ENCODE results near the gene GRIK2.

Gene GRIK2

GRCh38 chr6:101912311-101912710 is 518.8 kb downstream of the GRIK2 start:
- H3K4me3 ChIP-seq (ENCODE audit: low read depth in 1 of 5, low read length in 5 of 5) = no peak overlapping the region

DNA sequence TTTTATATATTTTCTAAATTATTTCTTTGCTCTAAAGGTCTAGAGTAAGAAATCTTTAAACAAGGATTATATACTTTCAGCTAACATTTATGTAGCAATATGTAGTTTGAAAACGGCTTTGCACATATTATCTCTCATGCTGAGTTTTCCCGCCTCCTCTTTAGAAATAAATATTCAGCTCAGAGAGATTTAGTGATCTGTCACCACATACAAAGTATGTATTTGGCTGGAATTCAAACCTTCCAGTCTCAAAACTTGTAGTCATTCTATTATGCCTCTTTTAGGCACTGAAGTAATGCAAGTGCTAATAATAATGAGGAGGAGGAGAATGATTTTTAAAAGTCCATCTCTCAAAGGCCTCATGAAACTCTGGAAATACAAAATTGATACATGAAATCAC is 525.0 kb downstream of the GRIK2 start:
- Histone ChIP-seq H3K36me3 (ENCODE audit: control insufficient read depth in 5 of 5, insufficient read depth in 5 of 5, low read length in 5 of 5) (no peaks in the 10 kb centered on the region), H3K27me3 (ENCODE audit: control insufficient read depth in 5 of 5, insufficient read depth in 4 of 5, low read length in 5 of 5) (no peaks in the 10 kb centered on the region), H3K27ac (ENCODE audit: low read depth, low read length) (no peak overlapping the region), H3K9me3 (ENCODE audit: control insufficient read depth in 5 of 5, low read length in 5 of 5) (no peaks in the 10 kb centered on the region), H3K9ac (ENCODE audit: low read length in 5 of 5) (no peak overlapping the region), H3K4me1 (ENCODE audit: control insufficient read depth in 5 of 5, insufficient read depth in 5 of 5, low read length in 5 of 5) (no peaks in the 10 kb centered on the region), H3K4me3 (ENCODE audit: low read depth in 1 of 5, low read length in 5 of 5) (no peak overlapping the region)

More at GRCh38 chr6:101912311-101912710, 518.8 kb downstream of the GRIK2 start:
- no peaks in the 10 kb centered on the region for H3K4me1 ChIP-seq (ENCODE audit: control insufficient read depth in 5 of 5, insufficient read depth in 5 of 5, low read length in 5 of 5)
- H3K9me3 ChIP-seq (ENCODE audit: control insufficient read depth in 5 of 5, low read length in 5 of 5) = no peaks in the 10 kb centered on the region
- H3K36me3 ChIP-seq (ENCODE audit: control insufficient read depth in 5 of 5, insufficient read depth in 5 of 5, low read length in 5 of 5) = no peaks in the 10 kb centered on the region
- H3K9ac ChIP-seq (ENCODE audit: low read length in 5 of 5) = no peak overlapping the region
- H3K27me3 ChIP-seq (ENCODE audit: control insufficient read depth in 5 of 5, insufficient read depth in 4 of 5, low read length in 5 of 5) = no peaks in the 10 kb centered on the region
- H3K27ac ChIP-seq (ENCODE audit: low read depth, low read length) = no peak overlapping the region

GRCh38 chr6:101921829-101922450 is 528.4 kb downstream of the GRIK2 start:
- no peaks in the 10 kb centered on the region for H3K27me3 ChIP-seq (ENCODE audit: control insufficient read depth in 5 of 5, insufficient read depth in 4 of 5, low read length in 5 of 5)
- no peak overlapping the region for H3K4me3 ChIP-seq (ENCODE audit: low read depth in 1 of 5, low read length in 5 of 5)
- no peaks in the 10 kb centered on the region for H3K9me3 ChIP-seq (ENCODE audit: control insufficient read depth in 5 of 5, low read length in 5 of 5)
- H3K36me3 ChIP-seq (ENCODE audit: control insufficient read depth in 5 of 5, insufficient read depth in 5 of 5, low read length in 5 of 5) = no peaks in the 10 kb centered on the region
- no peak overlapping the region for H3K27ac ChIP-seq (ENCODE audit: low read depth, low read length)
- H3K9ac ChIP-seq (ENCODE audit: low read length in 5 of 5) = no peak overlapping the region
- H3K4me1 ChIP-seq (ENCODE audit: control insufficient read depth in 5 of 5, insufficient read depth in 5 of 5, low read length in 5 of 5) = no peaks in the 10 kb centered on the region

DNA sequence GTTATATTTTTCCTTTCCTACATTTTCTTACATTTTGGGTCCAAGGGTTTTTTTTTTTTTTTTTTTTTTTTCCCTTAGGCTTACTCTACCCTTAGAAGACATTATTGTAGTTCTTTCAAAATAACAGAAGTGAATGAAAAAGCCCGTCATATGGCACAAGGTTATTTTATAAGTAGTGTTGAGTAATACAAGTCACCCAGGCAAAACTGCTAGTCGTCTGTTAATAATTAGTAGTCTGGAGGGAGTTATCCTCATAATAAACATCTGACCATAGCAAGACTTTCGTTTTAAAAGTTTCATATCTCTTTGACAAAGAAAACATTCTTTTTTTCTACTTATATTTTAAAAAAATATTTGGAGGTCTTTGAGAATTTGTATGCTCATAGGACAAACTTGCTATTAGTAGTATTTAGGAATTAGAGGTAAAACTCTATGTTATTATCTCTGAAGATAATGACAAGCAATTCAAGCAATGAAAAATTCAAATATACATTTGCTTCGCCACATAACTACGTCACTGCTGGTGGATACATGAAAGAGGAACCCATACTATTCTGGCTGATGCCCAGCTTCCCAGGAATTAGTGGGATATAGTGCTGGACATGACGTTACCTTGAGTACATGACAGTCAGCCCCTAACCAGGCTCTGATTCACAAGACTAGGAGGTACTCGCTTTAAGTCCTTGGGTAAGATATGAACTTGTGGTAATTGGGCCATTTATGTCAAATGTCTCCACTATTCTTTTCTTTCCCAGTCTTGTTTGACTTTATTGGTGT is 532.8 kb downstream of the GRIK2 start:
- no peaks in the 10 kb centered on the region for H3K27me3 ChIP-seq (ENCODE audit: control insufficient read depth in 5 of 5, insufficient read depth in 4 of 5, low read length in 5 of 5)
- H3K4me1 ChIP-seq (ENCODE audit: control insufficient read depth in 5 of 5, insufficient read depth in 5 of 5, low read length in 5 of 5) = no peaks in the 10 kb centered on the region
- no peak overlapping the region for H3K9ac ChIP-seq (ENCODE audit: low read length in 5 of 5)
- H3K9me3 ChIP-seq (ENCODE audit: control insufficient read depth in 5 of 5, low read length in 5 of 5) = no peaks in the 10 kb centered on the region
- H3K36me3 ChIP-seq (ENCODE audit: control insufficient read depth in 5 of 5, insufficient read depth in 5 of 5, low read length in 5 of 5) = no peaks in the 10 kb centered on the region
- H3K4me3 ChIP-seq (ENCODE audit: low read depth in 1 of 5, low read length in 5 of 5) = no peak overlapping the region
- H3K27ac ChIP-seq (ENCODE audit: low read depth, low read length) = no peak overlapping the region

GRCh38 chr6:101931766-101932165 is 538.3 kb downstream of the GRIK2 start:
- Histone ChIP-seq H3K27ac (ENCODE audit: low read depth, low read length) (no peak overlapping the region), H3K9ac (ENCODE audit: low read length in 5 of 5) (no peak overlapping the region), H3K27me3 (ENCODE audit: control insufficient read depth in 5 of 5, insufficient read depth in 4 of 5, low read length in 5 of 5) (no peaks in the 10 kb centered on the region)

DNA sequence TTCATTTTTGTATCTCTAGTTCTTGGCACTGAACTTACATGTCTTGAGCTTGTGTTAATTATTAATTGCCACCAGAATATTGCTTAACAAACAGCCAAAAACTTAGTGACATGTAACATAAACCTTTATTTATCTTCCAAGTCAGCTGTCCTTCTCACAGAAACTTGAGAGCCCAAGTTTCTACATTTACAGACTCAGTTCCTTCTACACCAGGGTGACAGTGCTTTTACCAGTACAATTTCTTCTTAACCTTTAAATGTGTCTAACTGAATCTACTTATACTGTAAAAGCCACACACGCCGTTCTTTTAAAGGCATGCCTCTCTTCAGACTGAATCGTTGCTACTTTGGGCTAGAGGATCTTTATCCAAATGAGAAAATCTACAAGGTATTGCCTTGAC is 539.2 kb downstream of the GRIK2 start:
- Histone ChIP-seq H3K27me3 (ENCODE audit: control insufficient read depth in 5 of 5, insufficient read depth in 4 of 5, low read length in 5 of 5) (no peaks in the 10 kb centered on the region), H3K4me1 (ENCODE audit: control insufficient read depth in 5 of 5, insufficient read depth in 5 of 5, low read length in 5 of 5) (peaks cover 0 to 16% (median 0%) of the 10 kb centered on the region in 5 donors), H3K4me3 (ENCODE audit: low read depth in 1 of 5, low read length in 5 of 5) (no peak overlapping the region), H3K9ac (ENCODE audit: low read length in 5 of 5) (no peak overlapping the region), H3K27ac (ENCODE audit: low read depth, low read length) (no peak overlapping the region), H3K36me3 (ENCODE audit: control insufficient read depth in 5 of 5, insufficient read depth in 5 of 5, low read length in 5 of 5) (no peaks in the 10 kb centered on the region), H3K9me3 (ENCODE audit: control insufficient read depth in 5 of 5, low read length in 5 of 5) (no peaks in the 10 kb centered on the region)

More at GRCh38 chr6:101931766-101932165, 538.3 kb downstream of the GRIK2 start:
- no peak overlapping the region for H3K4me3 ChIP-seq (ENCODE audit: low read depth in 1 of 5, low read length in 5 of 5)
- H3K4me1 ChIP-seq (ENCODE audit: control insufficient read depth in 5 of 5, insufficient read depth in 5 of 5, low read length in 5 of 5) = peaks cover 0 to 13% (median 0%) of the 10 kb centered on the region in 5 donors
- H3K9me3 ChIP-seq (ENCODE audit: control insufficient read depth in 5 of 5, low read length in 5 of 5) = no peaks in the 10 kb centered on the region
- H3K36me3 ChIP-seq (ENCODE audit: control insufficient read depth in 5 of 5, insufficient read depth in 5 of 5, low read length in 5 of 5) = no peaks in the 10 kb centered on the region

DNA sequence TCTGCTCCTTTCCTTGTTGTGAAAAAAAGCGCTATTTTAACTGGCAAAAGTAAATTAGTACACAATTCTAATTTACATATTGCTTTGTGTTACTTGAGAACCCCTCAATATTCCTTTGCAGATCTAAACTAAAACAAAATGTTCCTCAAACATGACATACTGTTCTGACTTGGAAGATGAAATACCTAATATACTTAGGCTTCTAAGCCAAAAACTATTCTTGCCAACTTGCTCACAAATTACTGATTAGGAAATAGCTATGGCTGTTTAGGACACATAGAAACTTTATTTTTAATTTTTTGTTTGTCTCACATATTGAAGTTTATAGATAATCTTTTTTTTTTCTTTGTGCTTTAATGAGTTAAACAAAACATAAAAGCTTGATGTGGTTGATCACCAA is 542.2 kb downstream of the GRIK2 start:
- no peaks in the 10 kb centered on the region for H3K36me3 ChIP-seq (ENCODE audit: control insufficient read depth in 5 of 5, insufficient read depth in 5 of 5, low read length in 5 of 5)
- no peaks in the 10 kb centered on the region for H3K9me3 ChIP-seq (ENCODE audit: control insufficient read depth in 5 of 5, low read length in 5 of 5)
- no peak overlapping the region for H3K4me3 ChIP-seq (ENCODE audit: low read depth in 1 of 5, low read length in 5 of 5)
- no peak overlapping the region for H3K27ac ChIP-seq (ENCODE audit: low read depth, low read length)
- no peaks in the 10 kb centered on the region for H3K27me3 ChIP-seq (ENCODE audit: control insufficient read depth in 5 of 5, insufficient read depth in 4 of 5, low read length in 5 of 5)
- H3K4me1 ChIP-seq (ENCODE audit: control insufficient read depth in 5 of 5, insufficient read depth in 5 of 5, low read length in 5 of 5) = peaks cover 0 to 16% (median 0%) of the 10 kb centered on the region in 5 donors
- H3K9ac ChIP-seq (ENCODE audit: low read length in 5 of 5) = no peak overlapping the region

GRCh38 chr6:101936516-101936915 is 543.0 kb downstream of the GRIK2 start:
- Histone ChIP-seq H3K4me1 (ENCODE audit: control insufficient read depth in 5 of 5, insufficient read depth in 5 of 5, low read length in 5 of 5) (peaks cover 0 to 16% (median 0%) of the 10 kb centered on the region in 5 donors), H3K27me3 (ENCODE audit: control insufficient read depth in 5 of 5, insufficient read depth in 4 of 5, low read length in 5 of 5) (no peaks in the 10 kb centered on the region), H3K9me3 (ENCODE audit: control insufficient read depth in 5 of 5, low read length in 5 of 5) (no peaks in the 10 kb centered on the region), H3K27ac (ENCODE audit: low read depth, low read length) (no peak overlapping the region), H3K36me3 (ENCODE audit: control insufficient read depth in 5 of 5, insufficient read depth in 5 of 5, low read length in 5 of 5) (no peaks in the 10 kb centered on the region), H3K9ac (ENCODE audit: low read length in 5 of 5) (no peak overlapping the region), H3K4me3 (ENCODE audit: low read depth in 1 of 5, low read length in 5 of 5) (no peak overlapping the region)

DNA sequence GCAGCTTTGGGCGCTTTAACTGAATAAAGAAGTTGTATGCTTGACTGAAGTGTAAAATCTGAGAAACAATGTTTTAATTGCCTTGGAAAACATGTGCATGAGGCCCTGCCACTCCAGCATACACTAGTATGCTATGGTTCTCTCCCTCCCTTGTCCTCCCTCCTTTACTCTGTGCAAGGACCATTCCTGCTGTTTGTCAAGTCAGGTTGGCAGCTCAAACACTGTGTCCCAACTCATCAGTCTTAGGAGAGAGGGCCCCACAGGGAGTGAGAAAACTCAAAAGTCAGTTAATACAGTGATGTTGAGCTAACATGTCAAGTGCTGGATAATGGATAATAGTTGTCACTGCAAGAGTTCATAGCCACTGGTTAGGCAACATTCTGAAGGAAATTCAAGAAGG is 543.6 kb downstream of the GRIK2 start:
- Histone ChIP-seq H3K27me3 (ENCODE audit: control insufficient read depth in 5 of 5, insufficient read depth in 4 of 5, low read length in 5 of 5) (no peaks in the 10 kb centered on the region), H3K4me1 (ENCODE audit: control insufficient read depth in 5 of 5, insufficient read depth in 5 of 5, low read length in 5 of 5) (peaks cover 0 to 16% (median 0%) of the 10 kb centered on the region in 5 donors)

GRCh38 chr6:101940391-101940790 is 546.9 kb downstream of the GRIK2 start:
- H3K27ac ChIP-seq (ENCODE audit: low read depth, low read length) = no peak overlapping the region
- no peak overlapping the region for H3K4me3 ChIP-seq (ENCODE audit: low read depth in 1 of 5, low read length in 5 of 5)
- H3K9ac ChIP-seq (ENCODE audit: low read length in 5 of 5) = no peak overlapping the region
- no peaks in the 10 kb centered on the region for H3K27me3 ChIP-seq (ENCODE audit: control insufficient read depth in 5 of 5, insufficient read depth in 4 of 5, low read length in 5 of 5)
- peaks cover 0 to 16% (median 0%) of the 10 kb centered on the region in 5 donors for H3K4me1 ChIP-seq (ENCODE audit: control insufficient read depth in 5 of 5, insufficient read depth in 5 of 5, low read length in 5 of 5)
- H3K36me3 ChIP-seq (ENCODE audit: control insufficient read depth in 5 of 5, insufficient read depth in 5 of 5, low read length in 5 of 5) = no peaks in the 10 kb centered on the region
- peaks cover 0 to 5% (median 0%) of the 10 kb centered on the region in 5 donors for H3K9me3 ChIP-seq (ENCODE audit: control insufficient read depth in 5 of 5, low read length in 5 of 5)

More for the DNA sequence above, 543.6 kb downstream of the GRIK2 start:
- Histone ChIP-seq H3K9ac (ENCODE audit: low read length in 5 of 5) (no peak overlapping the region), H3K9me3 (ENCODE audit: control insufficient read depth in 5 of 5, low read length in 5 of 5) (peaks cover 0 to under 1% (median 0%) of the 10 kb centered on the region in 5 donors), H3K27ac (ENCODE audit: low read depth, low read length) (no peak overlapping the region), H3K36me3 (ENCODE audit: control insufficient read depth in 5 of 5, insufficient read depth in 5 of 5, low read length in 5 of 5) (no peaks in the 10 kb centered on the region), H3K4me3 (ENCODE audit: low read depth in 1 of 5, low read length in 5 of 5) (no peak overlapping the region)

All from subcutaneous abdominal adipose tissue (tissue), 5 donors.